Mucosa of gallbladder (tissue), 1 donor: ENCODE measurements around the gene MEG3. TPM values are rescaled to one million over a fixed set of nuclear protein-coding genes. Genes with fewer than 3 reads are reported as not detected.

Source experiments
- DNase-seq: peaks from one replicate; pipeline ENCODE4 v3.0.0-alpha.2; 2020; ENCODE audit warnings: low spot score
- total RNA-seq: library from RNA; stranded (reverse); gene quantifications from one replicate; pipeline ENCODE4 v1.2.1, GENCODE V29; 2021
- donor health status: DM: no; HTN: no; CAD: no.

Gene MEG3
- 132 TPM for total RNA-seq

DNA sequence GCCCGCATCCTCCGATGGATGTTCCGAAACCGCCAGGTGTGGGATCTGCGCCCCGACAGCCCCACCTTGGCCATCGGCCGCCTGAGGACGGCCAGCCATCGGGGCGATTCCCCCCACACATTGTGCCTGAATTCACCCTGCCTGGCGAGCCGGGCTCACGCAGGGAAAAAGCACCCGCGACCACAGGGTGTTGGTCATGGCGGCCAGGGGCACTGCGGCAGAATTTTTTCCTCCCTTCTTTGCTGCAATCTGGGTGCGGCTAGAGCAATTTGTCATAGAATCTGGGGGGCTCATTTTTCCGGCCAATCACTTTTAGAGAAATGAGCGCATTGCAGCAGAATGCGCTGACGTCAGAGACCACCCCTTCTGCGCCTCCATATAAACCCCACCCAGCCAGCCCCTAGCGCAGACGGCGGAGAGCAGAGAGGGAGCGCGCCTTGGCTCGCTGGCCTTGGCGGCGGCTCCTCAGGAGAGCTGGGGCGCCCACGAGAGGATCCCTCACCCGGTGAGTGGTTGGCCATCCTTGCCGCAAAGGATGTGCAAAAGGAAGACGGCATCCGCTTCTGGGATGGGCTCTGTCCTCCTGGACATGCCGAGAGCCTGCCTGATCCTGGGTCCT is at the start of gene MEG3:
MEG3 (plus strand) TSS at position 406 of the 619 bp plus-strand sequence.
- peak; percentile 35 for DNase-seq

DNA sequence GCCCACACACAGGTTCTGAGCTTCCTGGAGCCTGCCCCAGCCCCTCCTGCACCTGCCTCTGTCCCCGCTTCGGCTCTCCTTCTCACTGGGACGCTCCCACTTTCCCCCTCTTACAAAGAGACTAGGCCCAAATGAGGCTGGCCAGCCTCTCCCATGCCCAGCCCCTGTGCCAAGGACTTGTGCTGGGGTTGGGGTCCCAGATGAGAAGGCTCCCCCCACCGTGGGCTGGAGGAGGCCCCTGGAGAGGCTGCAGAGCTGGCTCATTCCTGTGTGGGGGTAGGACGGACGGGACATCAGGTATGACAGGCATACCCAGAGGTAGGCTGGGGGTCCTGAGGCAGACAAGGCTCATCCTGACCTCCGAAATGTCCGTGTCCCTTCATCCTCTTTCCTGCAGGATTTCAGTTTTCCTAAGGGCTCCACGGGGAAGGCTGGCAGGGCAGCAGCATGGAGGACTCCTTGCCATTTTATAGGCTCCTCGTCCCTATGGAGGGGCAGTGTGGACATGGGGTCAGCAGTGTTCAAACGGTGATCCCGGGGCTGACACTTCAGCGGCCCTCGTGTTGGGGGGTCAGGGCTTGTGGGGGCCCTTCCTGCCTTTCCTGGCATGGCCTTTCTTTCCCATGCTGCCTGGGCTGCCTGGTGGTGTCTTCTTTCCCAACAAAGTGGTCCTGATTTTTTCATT is 49.1 kb upstream of the MEG3 start:
- DNase-seq = no peak

DNA sequence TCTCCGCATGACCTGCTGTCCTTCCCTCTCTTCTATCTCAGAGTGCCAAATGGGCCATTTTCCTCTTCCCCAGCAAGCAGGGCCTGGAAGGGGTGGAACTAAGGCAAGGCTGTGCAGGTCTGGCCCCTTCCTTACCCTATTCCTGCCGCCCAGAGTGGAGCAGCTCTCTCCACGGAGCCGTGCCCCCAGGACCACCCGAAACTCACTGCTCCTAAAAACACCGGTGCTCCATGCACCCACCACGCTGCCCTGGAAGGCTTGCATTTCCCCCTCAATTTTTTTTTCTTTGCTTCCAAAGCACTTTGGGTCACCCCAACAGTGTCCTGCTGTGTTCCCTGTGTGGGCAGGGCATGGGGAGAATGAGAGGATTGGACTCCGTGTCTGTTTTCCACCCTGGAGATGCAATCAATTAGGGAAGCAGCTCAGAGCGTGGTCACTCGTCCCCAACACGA is 48.5 kb upstream of the MEG3 start:
- no peak for DNase-seq

DNA sequence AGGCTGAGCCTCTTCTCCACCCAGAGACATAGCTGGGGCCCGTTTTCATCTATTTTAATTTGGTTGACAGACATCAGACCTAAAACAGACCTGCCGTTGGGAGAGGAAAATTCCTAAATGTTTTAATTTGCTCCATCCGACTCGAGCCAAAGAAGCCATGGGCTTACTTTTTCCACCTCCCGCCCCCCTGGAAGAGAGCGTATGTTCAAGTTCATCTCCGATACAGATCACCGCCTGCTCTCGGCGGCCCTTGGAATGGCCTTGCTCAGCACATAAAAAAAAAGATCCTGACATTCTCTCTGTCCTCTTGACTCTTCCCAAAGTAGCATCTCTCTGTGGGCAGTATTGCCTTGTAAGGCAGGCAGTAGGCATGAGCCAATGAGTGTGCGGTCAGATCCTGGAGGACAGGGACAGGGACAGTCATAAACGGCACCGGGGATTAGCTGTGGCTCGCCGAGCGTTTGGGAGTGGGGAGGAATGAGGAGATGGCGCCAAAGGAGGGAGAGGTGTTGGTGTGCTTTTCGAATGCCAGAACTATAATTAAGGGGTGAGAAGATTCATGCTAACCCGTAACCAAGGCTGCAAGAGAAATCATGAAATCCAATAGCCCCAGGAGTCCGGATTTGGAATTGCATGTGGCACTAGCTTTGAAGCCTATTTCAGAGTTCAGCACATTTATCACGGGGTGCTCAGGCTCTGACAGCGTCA is 47.9 kb upstream of the MEG3 start:
- DNase-seq = no peak

DNA sequence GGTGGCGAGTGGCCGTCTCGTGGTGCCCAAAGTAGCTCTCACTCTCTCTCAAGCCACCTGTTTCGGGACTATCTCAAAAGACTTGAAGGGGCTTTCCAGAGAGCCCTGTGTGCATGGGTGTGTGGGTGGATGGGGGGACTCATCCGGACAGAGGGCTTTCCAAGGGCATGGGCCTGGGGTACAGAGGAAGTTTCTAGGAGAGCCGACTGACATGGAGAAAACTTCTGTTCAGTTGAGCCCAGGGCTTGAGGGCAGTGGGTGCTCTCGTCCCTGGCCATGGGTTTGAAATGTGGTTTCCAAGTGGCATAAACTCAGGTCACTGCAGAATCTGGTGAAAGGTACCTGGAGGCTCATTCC is 47.4 kb upstream of the MEG3 start:
- no peak for DNase-seq

DNA sequence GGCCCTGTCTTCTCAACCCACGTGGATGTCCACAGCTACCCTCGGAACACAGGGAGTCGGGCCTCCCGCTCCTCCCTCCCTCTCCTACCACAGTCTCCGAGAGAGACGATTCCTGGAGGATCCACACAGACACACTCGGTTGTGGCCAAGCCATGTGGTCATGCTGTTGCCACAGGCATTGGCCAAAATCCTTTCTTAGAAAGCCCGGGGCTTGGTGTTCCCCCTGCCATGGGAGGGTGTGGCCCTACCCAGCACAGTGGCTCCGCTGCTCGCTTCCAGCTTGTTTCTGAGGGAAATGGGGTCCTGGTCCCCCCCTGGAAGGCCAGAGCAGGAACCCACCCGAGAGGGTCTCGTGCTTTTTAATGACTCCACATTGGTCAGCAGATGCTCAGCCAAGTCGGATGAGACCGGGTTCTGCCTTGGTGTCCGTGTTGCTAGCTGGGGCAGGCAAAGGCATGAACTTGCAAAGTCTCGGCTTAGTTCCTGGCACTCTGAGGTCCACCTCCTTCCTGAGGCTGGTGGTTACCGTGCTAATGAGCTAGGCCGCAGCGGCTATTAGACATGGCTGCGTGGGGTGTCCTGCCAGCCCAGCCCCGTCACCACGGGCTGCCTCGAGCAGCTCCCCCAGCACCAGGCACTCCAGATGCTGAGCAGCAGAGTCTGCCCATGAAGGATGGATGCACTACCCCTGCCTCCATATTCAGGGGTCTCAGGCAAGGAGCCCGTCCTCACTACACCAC is 46.8 kb upstream of the MEG3 start:
- DNase-seq = no peak

DNA sequence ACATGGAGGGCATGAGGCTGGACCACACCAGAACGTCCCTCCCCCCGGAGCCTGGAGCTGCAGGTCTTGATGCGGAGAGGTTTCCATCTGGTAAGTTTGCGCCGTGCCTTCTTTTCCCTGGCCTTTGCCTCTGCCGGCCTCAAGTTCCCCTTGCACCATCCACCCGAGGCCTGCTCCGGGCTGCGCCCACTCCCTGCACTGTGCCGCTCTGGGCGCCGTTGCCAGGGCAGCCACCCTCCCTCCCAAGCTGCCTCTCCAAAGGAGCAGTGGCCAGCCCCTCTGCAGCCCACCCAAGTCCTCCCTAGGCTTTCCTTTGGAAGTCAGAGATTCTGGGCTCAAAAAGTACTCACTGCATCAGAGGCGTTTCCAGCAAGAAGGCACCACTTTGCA is 46.2 kb upstream of the MEG3 start:
- no peak for DNase-seq

DNA sequence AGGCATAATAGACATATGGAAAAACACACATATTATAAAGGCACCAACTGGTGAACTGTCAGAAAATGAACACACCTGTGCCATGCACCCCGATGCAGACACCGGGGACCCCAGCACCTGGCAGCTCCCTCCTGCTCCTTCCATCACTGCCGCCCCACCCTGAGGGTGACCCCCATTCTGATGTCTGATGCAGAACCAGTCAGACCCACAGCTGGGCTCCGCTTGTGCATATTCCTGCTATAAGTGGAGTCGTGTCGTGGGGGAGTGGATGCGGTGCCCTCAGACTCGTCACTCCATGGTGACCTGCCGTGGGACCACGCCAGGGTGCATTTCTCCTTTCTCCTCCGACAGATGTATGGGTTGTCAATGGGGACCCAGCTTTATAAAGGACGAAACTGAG is 45.7 kb upstream of the MEG3 start:
- DNase-seq = no peak

DNA sequence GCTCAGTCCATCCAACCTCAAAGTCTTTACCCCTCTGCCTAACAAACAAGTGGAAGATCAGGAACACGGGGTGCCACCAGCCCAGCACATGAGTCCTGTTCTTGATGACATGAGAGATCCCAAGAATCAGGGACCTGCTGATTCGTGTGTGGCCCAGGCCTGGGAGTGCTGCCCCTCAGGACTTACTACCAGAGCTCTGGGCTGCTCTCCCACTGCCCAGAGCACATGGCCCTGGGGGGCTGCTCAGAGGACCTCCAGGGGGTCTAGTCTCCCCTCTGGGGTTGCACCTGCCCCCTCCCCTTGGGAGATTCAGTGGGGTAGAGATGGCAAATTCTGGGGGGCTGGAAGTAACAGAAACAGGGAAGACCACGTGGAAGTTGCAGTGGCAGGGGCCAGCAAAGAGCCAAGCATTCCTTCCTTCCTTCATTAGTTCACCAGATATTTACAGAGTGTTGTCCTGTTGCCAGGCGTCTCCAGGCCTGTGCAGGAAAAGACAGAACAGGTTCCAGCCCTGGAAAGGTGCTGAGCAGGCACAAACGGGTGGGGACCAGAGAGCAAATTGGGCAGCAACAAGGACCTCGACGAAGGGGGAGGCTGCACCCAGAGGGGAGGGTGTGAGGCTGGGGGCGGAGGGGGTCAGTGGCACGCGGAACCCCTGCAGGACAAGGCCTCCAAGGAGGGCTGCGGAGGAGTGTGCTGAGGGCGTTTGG is 45.1 kb upstream of the MEG3 start:
- no peak for DNase-seq

DNA sequence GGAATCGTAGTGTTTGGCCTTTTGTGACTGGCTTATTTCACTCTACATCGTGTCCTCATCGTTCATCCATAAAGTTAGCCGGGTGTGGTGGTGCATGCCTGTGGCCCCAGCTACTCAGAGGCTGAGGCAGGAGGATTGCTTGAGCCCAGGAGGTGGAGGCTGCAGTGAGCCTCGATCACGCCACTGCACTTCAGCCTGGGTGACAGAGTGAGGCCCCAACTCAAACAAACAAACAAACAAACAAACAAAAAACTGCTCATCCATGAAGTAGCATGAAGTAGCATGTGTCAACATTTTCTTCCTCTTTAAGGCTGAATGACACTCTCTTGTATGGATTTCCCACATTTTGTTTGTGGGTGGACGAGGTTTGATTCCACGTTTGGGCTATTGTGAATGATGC is 44.0 kb upstream of the MEG3 start:
- DNase-seq = no peak

DNA sequence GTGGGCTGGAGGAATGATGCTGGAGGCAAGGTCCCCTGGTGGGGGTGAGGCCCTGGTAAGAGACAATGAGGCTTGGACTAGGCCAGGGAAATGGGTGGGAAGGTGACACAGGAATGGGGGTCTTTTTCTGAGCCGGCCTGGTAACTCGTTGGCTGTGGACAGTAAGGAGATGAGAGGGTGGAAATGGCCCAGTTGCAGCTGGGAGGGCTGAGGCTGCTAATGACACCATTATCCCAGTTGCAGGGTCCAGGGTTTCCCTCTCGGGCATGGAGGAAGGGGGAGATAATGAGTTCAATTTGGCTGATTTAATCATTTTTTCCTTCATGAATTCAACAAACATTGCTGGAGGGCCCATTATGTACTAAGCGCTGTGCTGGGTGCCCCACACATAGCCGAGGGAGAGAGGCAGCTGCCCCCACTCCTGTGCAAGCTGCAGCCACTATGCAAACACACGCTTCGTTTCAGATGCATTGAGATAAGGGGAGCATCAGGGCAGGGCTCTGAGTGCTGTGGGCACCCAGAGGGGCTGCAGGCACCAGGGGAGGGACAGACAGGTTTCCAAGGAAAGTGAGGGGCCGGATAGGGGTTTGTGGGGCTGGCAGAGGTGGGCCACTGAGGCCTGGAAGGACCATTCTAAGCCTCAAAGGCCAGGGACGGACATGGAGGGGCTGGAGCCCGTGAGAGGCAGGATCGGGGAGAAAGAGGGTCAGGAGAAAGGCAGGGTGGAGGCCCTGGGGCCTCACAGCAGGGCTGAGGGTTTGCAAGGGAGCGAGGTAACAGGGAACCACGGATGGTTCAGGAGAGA is 43.2 kb upstream of the MEG3 start:
- DNase-seq = no peak

DNA sequence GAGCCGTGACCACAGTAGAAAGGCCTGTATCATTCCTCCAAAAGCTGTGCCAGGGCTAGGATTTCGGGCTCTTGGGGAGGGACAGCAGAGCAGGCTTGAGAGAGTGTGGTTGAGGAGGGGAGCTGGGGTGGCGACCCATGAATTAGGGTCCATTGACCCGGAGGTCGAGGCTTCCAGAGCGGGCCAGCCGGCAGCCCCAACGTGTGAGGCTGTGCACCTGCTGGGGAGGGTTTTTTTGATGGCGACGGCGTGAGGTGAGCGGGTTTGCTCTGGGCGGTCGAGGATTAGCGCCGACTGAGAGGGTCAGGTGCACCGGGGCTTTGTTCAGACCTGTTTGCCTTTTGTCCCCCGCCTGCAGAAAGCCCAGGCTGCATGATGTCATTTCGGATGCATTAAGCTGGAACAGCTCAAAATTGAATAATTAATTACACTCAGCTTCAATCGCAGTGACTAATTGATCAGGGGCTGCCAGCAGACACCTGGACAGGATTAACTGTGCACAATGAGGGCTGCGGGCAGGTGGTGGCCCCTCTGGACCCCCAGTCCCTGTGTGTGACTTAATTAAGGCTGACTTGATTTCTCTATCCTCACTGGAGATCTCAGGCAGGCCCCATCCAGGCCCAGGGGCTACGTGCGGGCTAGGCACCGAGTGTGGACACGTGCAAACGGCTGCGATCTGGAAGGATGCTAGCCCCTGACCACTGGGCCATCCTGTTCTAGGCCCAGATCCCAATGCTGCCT is 42.1 kb upstream of the MEG3 start:
- no peak for DNase-seq

DNA sequence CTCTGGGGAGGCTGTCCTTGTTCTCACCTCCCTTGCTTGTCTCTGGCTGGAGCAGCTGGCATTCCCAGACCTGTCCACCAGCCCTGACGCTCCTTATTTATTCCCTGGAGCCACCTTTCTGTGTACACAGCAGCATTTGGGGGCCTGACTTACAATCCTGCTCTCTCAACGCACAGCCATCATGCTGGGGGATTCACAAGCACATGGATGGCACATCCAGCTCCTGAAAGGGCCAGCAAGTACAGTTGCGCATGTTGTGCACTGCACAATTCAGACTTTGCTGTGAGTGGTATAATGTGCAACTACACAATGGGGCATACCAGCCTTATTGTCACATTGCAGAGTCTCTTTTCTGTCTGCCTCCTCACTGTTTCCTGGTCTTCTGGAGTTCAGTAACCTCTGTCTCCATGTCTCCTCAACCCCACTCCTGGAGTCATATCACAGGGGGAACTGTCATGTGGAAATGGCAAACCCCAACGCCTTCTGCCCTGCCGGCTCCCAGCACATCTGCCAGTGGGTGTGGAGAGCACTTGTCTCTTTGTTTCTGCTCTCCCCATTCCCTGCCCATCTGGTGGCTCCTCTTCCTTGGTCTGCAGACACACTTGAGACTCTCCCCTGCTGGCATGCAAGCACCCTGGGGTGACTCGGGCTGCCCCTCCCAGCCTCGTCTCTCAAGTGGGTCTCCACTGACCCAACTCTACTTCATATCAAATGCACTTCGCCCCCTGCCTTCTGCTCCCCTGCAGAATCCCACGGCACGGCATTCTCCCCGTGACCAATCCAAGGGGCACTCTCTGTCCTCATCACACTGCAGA is 41.2 kb upstream of the MEG3 start:
- DNase-seq = no peak

DNA sequence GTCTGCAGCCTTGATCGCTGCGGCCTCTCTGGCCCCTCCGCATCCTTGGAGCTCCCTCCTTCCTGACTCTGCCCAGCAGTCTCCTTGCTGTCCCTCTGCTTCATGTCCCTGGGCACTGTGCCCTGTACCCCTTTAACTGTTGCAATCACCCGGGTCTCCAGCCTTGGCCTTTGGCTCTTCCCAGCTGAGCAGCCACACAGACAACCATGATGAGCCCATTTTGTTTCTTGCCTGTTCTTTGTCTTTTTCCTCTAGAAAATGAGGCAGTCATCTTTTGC is 40.6 kb upstream of the MEG3 start:
- DNase-seq = no peak

DNA sequence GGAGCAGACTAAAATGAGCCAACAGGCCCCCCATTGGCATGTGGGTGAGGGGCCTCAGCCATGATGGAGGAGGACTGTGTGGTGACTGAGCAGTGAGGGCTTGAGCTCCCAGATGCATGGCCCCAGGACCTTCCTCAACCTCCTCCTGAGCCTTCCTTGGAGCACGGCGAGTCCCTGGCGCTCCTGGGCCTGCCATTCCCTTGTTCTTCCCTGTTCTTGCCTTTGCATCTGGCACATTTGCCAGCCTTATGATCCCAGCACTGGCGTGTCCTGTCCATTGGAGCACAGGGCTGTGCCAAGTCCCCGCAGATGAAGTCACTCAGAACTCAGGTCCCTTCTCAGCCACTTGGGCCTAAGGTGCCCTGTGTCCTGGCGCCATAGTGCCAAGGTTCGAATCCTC is 40.3 kb upstream of the MEG3 start:
- no peak for DNase-seq

DNA sequence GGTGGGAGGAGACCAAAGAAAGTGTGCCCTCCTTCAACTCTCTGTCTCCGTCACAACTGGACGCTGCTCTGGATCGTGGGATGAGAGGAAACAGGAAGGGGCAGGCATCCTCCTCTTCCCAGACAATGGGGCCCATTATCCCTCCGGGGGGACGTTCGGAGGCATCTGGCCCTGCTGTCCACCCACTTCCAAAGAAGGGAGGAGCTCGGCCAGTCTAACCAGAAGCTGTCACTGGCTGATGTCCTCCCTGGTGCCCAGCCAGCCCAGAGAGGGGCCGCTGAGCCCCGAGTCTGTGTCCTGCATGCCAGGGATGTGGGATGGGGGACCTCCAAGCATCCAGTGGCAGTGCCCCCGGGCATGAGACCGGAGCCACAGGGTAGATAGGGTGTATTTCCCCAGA is 39.8 kb upstream of the MEG3 start:
- no peak for DNase-seq

DNA sequence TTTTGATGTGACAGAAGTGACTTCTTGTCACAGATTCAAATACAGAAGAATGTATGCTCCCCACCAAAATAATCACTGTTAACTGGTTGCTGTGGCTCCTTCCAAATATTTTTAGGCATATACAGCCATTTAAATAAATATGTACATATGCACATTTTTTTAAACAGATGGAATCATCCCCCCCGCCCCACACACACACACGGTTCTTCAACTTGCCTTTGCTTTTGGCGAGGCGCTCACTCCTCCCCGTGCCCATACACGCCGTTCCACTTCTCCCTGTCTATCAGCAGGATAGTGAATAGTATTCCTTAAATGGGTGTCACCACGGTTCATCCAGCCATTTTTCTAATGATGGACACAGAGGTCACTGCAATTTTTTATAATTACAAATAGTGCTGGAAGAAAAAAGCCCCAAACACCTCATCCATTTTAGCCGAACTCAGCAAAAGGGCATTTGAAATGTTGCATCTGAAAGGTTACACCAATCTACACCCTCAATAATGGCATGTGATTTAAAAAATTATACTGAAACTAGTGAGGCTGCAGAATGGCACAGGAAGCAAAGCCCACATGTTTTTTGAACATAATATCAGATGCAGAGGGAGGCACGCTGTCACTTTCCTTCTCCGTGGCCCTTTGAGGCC is 39.2 kb upstream of the MEG3 start:
- no peak for DNase-seq

DNA sequence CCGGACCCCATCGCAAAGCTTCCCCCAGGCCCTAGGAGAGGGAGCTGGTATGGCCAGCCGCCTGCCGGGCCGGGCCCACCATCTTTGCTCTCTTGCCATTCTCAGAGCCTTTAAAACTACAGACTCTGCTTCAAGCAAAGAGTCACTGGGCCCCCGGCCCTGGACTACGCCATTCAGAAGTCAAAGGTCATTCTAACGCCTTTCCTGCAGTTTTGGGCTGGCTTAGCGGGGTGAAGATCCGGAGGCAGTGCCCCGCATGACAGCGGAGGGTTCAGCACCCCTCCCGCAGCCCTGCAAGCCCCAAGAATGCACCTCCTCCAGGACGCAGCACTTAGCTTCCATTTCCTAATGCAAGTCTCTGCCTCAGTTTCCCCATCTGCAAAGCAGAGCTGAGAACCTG is 38.3 kb upstream of the MEG3 start:
- no peak for DNase-seq

DNA sequence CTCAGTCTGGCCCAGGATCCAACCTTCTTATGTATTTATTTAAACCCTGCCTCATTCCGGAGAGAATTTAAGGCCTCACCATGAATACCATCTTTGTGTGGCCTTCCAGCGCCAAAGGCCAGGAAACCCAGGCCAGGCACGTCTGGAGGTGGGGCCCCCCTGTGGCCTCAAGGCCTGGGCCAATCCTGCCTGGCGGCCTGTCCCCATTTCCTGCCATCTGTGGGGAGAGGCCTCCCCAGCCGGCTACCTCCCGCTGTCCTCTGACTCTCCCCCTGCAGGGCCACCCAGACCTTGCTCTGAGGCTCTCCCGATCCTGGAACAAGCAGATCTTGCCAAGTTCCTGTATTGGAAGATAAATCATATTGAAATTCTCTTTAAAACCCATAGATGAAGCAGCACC is 37.4 kb upstream of the MEG3 start:
- no peak for DNase-seq
